Cardiac muscle cell (in vitro differentiated cells and primary cell): ENCODE measurements around the gene VPS41. TPM values are rescaled to one million over a fixed set of nuclear protein-coding genes. Genes with fewer than 3 reads are reported as not detected.
"Not testable (repeated sequence)": the region's sequence is repeated elsewhere in the genome, so short reads cannot be mapped to it uniquely, and the experiment has no call there.

Source experiments
- DNase-seq, 2 donors: peaks; one replicate each; pipeline versions ENCODE4 v3.0.0 to v3.0.0-alpha.2; 2010 to 2017; ENCODE audit warnings: low read depth in 1 of 2, low spot score in 1 of 2
- H3K27ac ChIP-seq: fragments of 200-600 bp; sonication (generic); 2 replicates; pipeline ENCODE4 v1.5.1; 2016
- H3K27me3 ChIP-seq: fragments of 200-600 bp; sonication (generic); 2 replicates; pipeline ENCODE4 v1.6.0; 2016; ENCODE audit warnings: control low read depth
- H3K36me3 ChIP-seq: fragments of 200-600 bp; sonication (generic); 2 replicates; pipeline ENCODE4 v1.5.1; 2016; ENCODE audit warnings: control low read depth
- H3K4me1 ChIP-seq: fragments of 200-600 bp; sonication (generic); 2 replicates; pipeline ENCODE4 v1.8.1; 2017; ENCODE audit warnings: low read depth, mild to moderate bottlenecking, mixed run types
- H3K4me3 ChIP-seq: fragments of 200-600 bp; sonication (generic); 2 replicates; pipeline ENCODE4 v1.5.1; 2016; ENCODE audit warnings: mild to moderate bottlenecking
- H3K9me3 ChIP-seq: fragments of 200-600 bp; sonication (generic); 2 replicates; pipeline ENCODE4 v1.5.1; 2017; ENCODE audit warnings: low read depth, mild to moderate bottlenecking, control low read depth
- polyA plus RNA-seq: library from polyadenylated mRNA; unstranded; fragments of >200 nt; fragmentation: Nextera tagmentation; extraction: Ambion mirVana; gene quantifications from 2 replicates; pipeline ENCODE4 v1.2.1, GENCODE V29; 2016
- total RNA-seq: library from RNA; depleted of rRNA; stranded (reverse); fragments of >200 nt; gene quantifications from 2 replicates; pipeline ENCODE4 v1.2.3, GENCODE V29; 2016
- TF ChIP-seq, protein P1 (sequence below): IDR thresholded peaks from 2 replicates; pipeline ENCODE4 v1.5.1; 2012; ENCODE audit warnings: low read depth, mild to moderate bottlenecking, low read length

VPS41 gene
- total and polyA plus RNA-seq, 2 experiments from 2014 or later, result 31.3 to 73.7 TPM

GRCh38 chr7:38950309-38950708, 41.3 kb upstream of the VPS41 start:
- H3K9me3 ChIP-seq, result no peaks in the 10 kb centered on the region
- no peaks in the 10 kb centered on the region for H3K27me3 ChIP-seq
- peak in 1 of 2 donors; percentile 7 for DNase-seq
- TF ChIP-seq, protein P1, sequence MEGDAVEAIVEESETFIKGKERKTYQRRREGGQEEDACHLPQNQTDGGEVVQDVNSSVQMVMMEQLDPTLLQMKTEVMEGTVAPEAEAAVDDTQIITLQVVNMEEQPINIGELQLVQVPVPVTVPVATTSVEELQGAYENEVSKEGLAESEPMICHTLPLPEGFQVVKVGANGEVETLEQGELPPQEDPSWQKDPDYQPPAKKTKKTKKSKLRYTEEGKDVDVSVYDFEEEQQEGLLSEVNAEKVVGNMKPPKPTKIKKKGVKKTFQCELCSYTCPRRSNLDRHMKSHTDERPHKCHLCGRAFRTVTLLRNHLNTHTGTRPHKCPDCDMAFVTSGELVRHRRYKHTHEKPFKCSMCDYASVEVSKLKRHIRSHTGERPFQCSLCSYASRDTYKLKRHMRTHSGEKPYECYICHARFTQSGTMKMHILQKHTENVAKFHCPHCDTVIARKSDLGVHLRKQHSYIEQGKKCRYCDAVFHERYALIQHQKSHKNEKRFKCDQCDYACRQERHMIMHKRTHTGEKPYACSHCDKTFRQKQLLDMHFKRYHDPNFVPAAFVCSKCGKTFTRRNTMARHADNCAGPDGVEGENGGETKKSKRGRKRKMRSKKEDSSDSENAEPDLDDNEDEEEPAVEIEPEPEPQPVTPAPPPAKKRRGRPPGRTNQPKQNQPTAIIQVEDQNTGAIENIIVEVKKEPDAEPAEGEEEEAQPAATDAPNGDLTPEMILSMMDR, result no peak
- H3K4me1 ChIP-seq, result no peaks in the 10 kb centered on the region
- H3K36me3 ChIP-seq, result no peaks in the 10 kb centered on the region
- H3K4me3 ChIP-seq, result no peak overlapping the region
- H3K27ac ChIP-seq, result no peak overlapping the region

- H3K9me3 ChIP-seq, H3K27ac ChIP-seq, H3K36me3 ChIP-seq, H3K27me3 ChIP-seq, H3K4me3 ChIP-seq, DNase-seq, H3K4me1 ChIP-seq: not testable (repeated sequence)
These were observed 38.5 kb upstream of the VPS41 start for GRCh38 chr7:38947541-38947940.

DNA sequence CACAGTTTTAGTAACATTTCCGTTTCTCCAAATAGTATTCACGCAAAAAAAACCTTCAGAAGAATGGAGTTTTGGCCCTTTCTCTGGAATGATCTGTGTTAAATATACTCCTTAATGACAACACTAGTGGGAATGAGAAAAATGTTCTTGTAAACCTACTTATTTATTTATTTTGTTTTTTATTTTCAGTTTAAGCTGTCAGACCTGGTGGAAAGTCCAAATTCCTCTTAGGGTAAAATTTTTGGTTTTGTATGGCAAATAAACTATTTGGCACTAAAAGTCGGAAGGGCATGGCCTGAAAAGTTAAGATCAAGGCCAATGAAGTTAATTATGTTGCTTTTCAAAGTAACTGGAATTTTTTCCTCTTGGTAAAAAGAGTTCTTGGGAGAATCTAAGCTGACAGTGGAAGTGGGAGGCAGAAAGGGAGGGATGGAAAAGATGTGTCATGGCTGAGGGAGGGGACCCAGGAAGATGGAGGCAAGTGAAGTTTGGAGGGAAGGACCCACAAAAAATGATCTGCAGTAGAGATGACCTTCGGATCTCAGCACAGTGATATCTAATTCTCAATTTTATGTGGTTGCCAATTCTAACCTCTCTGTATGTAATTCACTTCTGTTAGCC, 33.5 kb upstream of the VPS41 start:
- no peaks in the 10 kb centered on the region for H3K4me1 ChIP-seq
- H3K4me3 ChIP-seq, result no peak overlapping the region
- H3K36me3 ChIP-seq, result no peaks in the 10 kb centered on the region
- H3K9me3 ChIP-seq, result no peaks in the 10 kb centered on the region
- H3K27ac ChIP-seq, result no peak overlapping the region
- TF ChIP-seq, protein P1, result no peak
- no peak for DNase-seq
- no peaks in the 10 kb centered on the region for H3K27me3 ChIP-seq

DNA sequence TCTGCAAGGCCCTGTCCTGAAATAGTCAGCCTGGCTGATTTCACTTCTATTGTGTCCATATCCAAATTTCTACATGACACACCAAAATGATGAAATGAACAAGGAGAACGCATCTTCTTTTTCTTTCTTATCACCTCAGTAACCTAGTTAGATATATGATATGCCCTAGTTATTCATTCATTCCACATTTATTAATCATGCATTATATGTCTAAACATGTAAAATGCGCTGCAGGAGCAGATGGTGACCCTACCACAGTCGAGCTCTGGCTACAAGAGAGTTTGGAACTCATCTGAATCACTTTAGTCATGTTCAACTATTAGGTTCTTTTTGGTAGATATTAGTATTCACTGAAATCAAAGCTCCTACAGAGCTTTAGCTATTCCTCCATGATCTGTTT, 31.8 kb upstream of the VPS41 start:
- H3K27ac ChIP-seq, result no peak overlapping the region

GRCh38 chr7:38938589-38938988, 29.6 kb upstream of the VPS41 start:
- no peak overlapping the region for H3K4me3 ChIP-seq
- no peaks in the 10 kb centered on the region for H3K27me3 ChIP-seq
- TF ChIP-seq, protein P1, result no peak
- DNase-seq, result no peak
- H3K27ac ChIP-seq, result no peak overlapping the region
- H3K36me3 ChIP-seq, result no peaks in the 10 kb centered on the region
- H3K4me1 ChIP-seq, result no peaks in the 10 kb centered on the region
- H3K9me3 ChIP-seq, result no peaks in the 10 kb centered on the region

More for the DNA sequence above, 31.8 kb upstream of the VPS41 start:
- DNase-seq, result no peak
- no peaks in the 10 kb centered on the region for H3K27me3 ChIP-seq
- TF ChIP-seq, protein P1, result no peak
- no peaks in the 10 kb centered on the region for H3K9me3 ChIP-seq
- no peaks in the 10 kb centered on the region for H3K4me1 ChIP-seq
- no peak overlapping the region for H3K4me3 ChIP-seq
- H3K36me3 ChIP-seq, result no peaks in the 10 kb centered on the region

DNA sequence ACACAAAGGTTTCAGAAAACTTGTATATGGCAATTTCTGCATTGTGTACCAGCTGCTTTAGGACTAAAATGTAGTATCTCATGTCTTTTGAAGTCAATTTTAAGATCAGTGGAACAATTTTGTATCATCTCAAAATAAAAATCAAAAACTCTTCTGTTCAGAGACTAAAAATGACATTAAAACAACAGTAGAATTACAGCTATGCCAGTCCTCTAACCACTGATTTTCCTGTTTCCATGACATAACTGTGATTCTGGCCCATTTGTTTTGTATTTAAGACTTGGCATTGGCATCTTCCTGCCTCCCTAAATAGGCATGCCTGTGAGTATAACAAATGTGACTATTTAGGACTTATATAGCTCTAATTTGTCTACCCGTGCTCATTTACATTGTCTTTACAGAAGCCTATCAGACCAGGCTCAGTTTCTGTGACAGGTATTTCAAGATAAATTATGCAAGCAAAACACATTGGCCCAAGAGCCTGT, 29.1 kb upstream of the VPS41 start:
- DNase-seq, result no peak
- H3K27ac ChIP-seq, result no peak overlapping the region
- H3K27me3 ChIP-seq, result no peaks in the 10 kb centered on the region
- no peaks in the 10 kb centered on the region for H3K36me3 ChIP-seq
- no peak overlapping the region for H3K4me3 ChIP-seq
- TF ChIP-seq, protein P1, result no peak
- H3K9me3 ChIP-seq, result no peaks in the 10 kb centered on the region
- no peaks in the 10 kb centered on the region for H3K4me1 ChIP-seq
